Subcutaneous adipose tissue (tissue), 4 donors: ENCODE results near the gene FBLIM1. TPM values are rescaled to one million over a fixed set of nuclear protein-coding genes. Genes with fewer than 3 reads are reported as not detected.

Experiments
- total RNA-seq, 4 donors: library from RNA; depleted of rRNA; stranded (reverse); fragments of >200 nt; gene quantifications; one replicate each; pipeline ENCODE4 v1.1.0, GENCODE V29; 2016
- TF ChIP-seq, protein P1 (sequence below): fragments of 450-650 bp; IDR thresholded peaks from one replicate; pipeline ENCODE4 v1.5.1; 2016; ENCODE audit warnings: low read depth, mild to moderate bottlenecking, control low read depth, antibody characterized with exemption, moderate library complexity

The FBLIM1 gene
- total RNA-seq, 4 donors from 2014 or later, result 5.1 to 21.9 (median 14.9) TPM

DNA sequence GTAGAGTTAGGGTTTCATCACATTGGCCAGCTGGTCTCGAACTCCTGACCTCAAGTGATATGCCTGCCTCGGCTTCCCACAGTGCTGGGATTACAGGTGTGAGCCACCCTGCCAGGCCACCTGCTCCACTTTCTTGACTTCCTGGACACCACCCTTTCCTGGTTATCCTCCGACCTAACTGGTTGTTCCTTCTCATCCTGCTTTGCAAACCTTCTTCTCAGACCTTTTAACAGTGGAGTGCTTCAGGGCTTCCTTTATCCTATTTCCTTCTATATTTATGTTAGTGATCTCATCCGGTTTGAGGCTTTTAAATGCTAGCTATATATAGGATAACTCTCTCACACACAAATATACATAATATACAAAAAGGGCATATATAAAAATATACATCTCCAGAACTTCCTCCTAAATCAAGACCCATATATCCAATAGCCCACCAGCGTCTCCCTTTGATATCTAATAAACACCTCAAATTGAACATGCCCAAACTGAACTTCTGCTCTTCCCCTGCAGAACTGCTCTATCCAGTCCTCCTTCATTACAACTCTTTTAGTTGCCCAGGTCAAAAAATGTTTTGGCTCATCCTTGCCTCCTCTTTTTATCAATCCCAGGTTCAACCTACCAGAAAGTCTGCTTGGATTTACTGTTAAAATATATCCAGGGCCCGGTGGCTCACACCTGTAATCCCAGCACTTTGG, 68.4 kb downstream of the FBLIM1 start:
- TF ChIP-seq, protein P1, sequence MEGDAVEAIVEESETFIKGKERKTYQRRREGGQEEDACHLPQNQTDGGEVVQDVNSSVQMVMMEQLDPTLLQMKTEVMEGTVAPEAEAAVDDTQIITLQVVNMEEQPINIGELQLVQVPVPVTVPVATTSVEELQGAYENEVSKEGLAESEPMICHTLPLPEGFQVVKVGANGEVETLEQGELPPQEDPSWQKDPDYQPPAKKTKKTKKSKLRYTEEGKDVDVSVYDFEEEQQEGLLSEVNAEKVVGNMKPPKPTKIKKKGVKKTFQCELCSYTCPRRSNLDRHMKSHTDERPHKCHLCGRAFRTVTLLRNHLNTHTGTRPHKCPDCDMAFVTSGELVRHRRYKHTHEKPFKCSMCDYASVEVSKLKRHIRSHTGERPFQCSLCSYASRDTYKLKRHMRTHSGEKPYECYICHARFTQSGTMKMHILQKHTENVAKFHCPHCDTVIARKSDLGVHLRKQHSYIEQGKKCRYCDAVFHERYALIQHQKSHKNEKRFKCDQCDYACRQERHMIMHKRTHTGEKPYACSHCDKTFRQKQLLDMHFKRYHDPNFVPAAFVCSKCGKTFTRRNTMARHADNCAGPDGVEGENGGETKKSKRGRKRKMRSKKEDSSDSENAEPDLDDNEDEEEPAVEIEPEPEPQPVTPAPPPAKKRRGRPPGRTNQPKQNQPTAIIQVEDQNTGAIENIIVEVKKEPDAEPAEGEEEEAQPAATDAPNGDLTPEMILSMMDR, result no peak

DNA sequence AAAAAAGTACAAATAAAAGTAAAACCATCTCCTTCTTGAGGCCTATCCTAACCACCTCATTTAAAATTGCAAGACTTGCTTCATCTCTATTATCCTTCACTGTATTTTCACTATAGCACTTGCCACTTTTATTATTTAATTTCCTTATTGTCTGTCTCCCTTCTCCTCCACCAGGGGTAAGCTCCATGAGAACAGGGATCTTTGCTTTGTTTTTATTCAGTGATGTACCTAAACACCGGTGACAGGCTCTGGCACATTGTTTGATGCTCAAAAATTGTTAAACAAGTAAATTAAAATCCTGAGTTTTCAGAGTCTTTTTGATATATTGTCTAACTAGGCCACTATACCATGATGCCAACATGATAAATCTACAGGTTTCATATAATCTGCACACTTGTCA, 71.7 kb downstream of the FBLIM1 start:
- TF ChIP-seq, protein P1, result no peak

DNA sequence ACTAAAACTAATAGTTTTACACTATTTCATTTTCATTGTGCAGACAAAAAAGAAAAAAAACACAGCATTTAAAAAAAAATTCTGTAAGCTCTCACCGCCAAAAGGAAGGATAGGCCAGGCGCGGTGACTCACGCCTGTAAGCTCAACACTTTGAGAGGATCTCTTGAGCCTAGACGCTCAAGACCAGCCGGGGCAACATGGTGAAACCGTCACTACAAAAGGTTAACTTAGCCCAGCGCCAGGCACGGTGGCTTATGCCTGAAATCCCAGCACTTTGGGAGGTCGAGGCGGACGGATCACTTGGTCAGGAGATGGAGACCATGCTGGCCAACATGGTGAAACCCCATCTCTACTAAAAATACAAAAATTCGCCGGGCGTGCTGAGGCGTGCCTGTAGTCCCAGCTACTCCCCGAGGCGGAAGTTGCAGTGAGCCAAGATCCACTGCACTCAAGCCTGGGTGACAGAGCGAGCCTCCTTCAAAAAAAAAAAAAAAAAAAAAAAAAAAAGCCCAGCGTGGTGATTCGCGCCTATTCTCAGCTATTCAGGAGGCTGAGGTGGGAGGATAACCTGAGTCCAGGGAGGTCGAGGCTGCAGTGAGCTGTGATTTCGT, 74.6 kb downstream of the FBLIM1 start:
- TF ChIP-seq, protein P1, result no peak

DNA sequence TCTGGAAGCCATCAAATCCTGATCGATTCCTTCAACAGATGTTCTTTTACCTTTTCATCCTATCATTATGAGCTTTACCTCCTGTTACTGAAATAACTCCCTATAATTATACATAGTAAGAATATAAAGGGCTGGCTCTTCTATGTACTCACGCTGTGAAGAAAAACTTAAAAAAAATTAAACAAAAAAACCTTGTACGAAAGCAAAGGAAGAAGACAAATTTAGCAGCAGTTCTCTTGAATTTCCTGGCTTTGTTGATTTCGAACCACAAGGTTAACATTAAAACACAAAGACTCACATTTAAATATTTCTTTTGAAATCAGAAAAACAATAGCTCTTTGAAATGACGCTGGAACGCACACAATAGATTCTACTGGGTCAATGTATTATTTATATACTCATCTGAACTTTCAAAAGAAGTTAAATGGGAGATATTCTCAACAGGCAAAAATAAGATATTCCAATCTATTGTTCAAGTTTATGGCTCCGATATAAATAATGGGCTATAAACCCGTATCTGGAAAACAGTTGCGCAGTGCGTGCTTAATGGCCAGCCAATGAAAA, 75.3 kb downstream of the FBLIM1 start:
- TF ChIP-seq, protein P1, result no peak

DNA sequence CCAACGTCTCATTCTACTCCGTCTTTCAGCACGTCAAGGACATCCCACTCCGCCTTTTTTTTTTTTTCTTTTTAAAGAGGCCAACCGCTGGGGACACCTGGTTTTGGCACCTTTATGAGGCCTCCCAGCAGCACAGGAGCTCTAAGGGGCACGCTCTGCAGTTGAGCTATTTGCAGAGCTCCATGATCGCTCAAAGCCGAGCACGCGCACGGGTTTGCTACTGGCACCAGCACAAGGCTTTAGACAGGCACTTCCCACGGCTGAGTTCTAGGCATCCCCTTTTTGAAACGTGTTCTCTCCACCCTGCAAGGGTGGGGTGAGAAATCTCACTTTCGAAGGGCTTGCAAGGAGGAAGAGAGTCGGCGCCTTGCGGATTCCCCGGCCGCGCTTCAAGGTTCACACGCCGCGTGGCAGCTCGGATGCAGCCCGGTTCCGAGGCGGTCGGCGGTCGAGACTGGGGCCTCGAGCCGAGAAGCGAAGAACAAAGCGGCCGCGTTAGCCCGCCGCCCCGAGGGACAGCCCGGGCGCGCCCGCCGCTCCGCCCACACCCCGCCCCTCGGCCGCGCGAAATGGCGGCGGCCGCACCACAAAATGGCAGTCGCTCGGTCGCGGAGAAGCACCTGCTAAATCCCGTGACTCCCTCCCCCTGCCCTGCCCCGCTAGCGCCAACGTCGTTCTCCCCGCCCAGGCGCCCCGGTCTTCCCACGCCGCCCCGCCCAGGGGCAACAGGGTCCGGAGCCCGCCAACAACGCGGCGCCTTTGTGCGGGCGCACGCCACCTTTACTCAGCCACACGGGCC, 76.0 kb downstream of the FBLIM1 start:
- TF ChIP-seq, protein P1, result no peak

DNA sequence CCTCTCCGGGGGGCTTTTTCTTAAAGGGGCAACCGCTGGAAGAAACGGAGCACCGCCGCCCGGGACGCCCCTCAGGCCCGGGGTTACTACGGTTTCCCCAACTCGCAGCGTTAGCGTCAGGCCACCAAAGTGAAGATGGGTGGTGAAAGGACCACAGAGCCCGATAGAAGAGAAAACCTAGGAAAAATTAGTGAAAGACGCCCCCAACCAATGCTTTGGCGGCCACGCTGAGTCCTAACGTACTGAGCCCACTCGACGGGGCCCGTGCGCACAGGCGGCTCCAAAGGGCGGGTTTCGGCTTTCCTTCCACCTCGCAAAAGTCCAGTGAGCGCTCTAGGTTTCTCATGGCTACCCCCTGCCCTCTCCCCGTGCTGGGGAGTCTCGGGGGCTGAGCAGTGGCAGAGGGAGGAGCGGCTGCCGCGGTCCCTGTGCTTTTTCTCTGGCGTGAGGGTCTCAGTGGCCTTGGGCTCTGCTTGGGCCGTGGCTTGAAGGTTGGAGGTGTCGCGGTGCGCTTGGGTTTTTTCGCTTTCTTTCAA, 76.7 kb downstream of the FBLIM1 start:
- TF ChIP-seq, protein P1, result no peak
